Trophoblast cell (in vitro differentiated cells and primary cell): Measurements from ENCODE around the gene OPN5.

Experiments
- DNase-seq, 2 donors: peaks; one replicate each; pipeline ENCODE4 v3.0.0-alpha.2; 2016
- H2AFZ ChIP-seq: 2 replicates; pipeline ENCODE4 v1.6.1; 2013; ENCODE audit warnings: low read length, moderate library complexity, mild to moderate bottlenecking; ENCODE audit not compliant: insufficient read depth, poor library complexity
- H2AK5ac ChIP-seq: 2 replicates; pipeline ENCODE4 v1.6.1; 2013; ENCODE audit warnings: mild to moderate bottlenecking, low read length
- H2BK120ac ChIP-seq: 2 replicates; pipeline ENCODE4 v1.6.1; 2013; ENCODE audit warnings: low read length, mild to moderate bottlenecking, moderate library complexity; ENCODE audit not compliant: insufficient read depth, poor library complexity
- H2BK12ac ChIP-seq: 2 replicates; pipeline ENCODE4 v1.6.1; 2013; ENCODE audit warnings: mild to moderate bottlenecking, low read length, moderate library complexity
- H2BK5ac ChIP-seq: 2 replicates; pipeline ENCODE4 v1.6.1; 2013; ENCODE audit warnings: low read length, low read depth, moderate library complexity, mild to moderate bottlenecking; ENCODE audit not compliant: poor library complexity
- H3K14ac ChIP-seq: 2 replicates; pipeline ENCODE4 v1.6.1; 2013; ENCODE audit warnings: mild to moderate bottlenecking, low read length
- H3K18ac ChIP-seq: 2 replicates; pipeline ENCODE4 v1.6.1; 2013; ENCODE audit warnings: mild to moderate bottlenecking, low read length
- H3K23ac ChIP-seq: 2 replicates; pipeline ENCODE4 v1.6.1; 2013; ENCODE audit warnings: low read length
- H3K27ac ChIP-seq: 2 replicates; pipeline ENCODE4 v1.5.1; 2013; ENCODE audit warnings: low read depth, mild to moderate bottlenecking, inconsistent platforms, low read length, moderate library complexity
- H3K27me3 ChIP-seq: 2 replicates; pipeline ENCODE4 v1.6.1; 2013; ENCODE audit warnings: inconsistent platforms, mild to moderate bottlenecking, low read length, moderate library complexity; ENCODE audit not compliant: insufficient read depth
- H3K36me3 ChIP-seq, 2 experiments: 1 replicate in 1 of 2; 2 replicates in 1 of 2; pipeline ENCODE4 v1.6.1; 2013; ENCODE audit warnings: low read length in 2 of 2, mild to moderate bottlenecking in 2 of 2, moderate library complexity in 1 of 2; ENCODE audit not compliant: insufficient read depth in 2 of 2, control insufficient read depth in 1 of 2
- H3K4ac ChIP-seq: 2 replicates; pipeline ENCODE4 v1.6.1; 2013; ENCODE audit warnings: low read depth, mild to moderate bottlenecking, low read length, moderate library complexity
- H3K4me1 ChIP-seq, 2 experiments: 1 replicate in 1 of 2; 2 replicates in 1 of 2; pipeline ENCODE4 v1.6.1; 2013; ENCODE audit warnings: low read length in 2 of 2, mild to moderate bottlenecking in 2 of 2, moderate library complexity in 1 of 2; ENCODE audit not compliant: insufficient read depth in 2 of 2, control insufficient read depth in 1 of 2
- H3K4me2 ChIP-seq: 2 replicates; pipeline ENCODE4 v1.6.1; 2013; ENCODE audit warnings: inconsistent platforms, mild to moderate bottlenecking, low read length, moderate library complexity
- H3K4me3 ChIP-seq: 2 replicates; pipeline ENCODE4 v1.5.1; 2013; ENCODE audit warnings: mild to moderate bottlenecking, low read depth, low read length, inconsistent platforms
- H3K79me1 ChIP-seq: one replicate; pipeline ENCODE4 v1.6.1; 2013; ENCODE audit warnings: low read length
- H3K79me2 ChIP-seq: 2 replicates; pipeline ENCODE4 v1.6.1; 2013; ENCODE audit warnings: low read length, mild to moderate bottlenecking; ENCODE audit not compliant: control insufficient read depth, insufficient read depth, poor library complexity
- H3K9ac ChIP-seq: 2 replicates; pipeline ENCODE4 v1.6.1; 2013; ENCODE audit warnings: mild to moderate bottlenecking, low read length
- H3K9me3 ChIP-seq: 2 replicates; pipeline ENCODE4 v1.6.1; 2013; ENCODE audit warnings: low read depth, mild to moderate bottlenecking, control low read depth, inconsistent platforms, low read length; ENCODE audit not compliant: insufficient read depth
- H4K12ac ChIP-seq: 2 replicates; pipeline ENCODE4 v1.6.1; 2013; ENCODE audit warnings: low read depth, mild to moderate bottlenecking, low read length, moderate library complexity
- H4K8ac ChIP-seq: 2 replicates; pipeline ENCODE4 v1.6.1; 2013; ENCODE audit warnings: low read depth, mild to moderate bottlenecking, low read length, moderate library complexity
- H4K91ac ChIP-seq: one replicate; pipeline ENCODE4 v1.6.1; 2013; ENCODE audit warnings: low read depth, mild to moderate bottlenecking, low read length, moderate library complexity
- WGBS: extraction: QIAGEN DNeasy Blood & Tissue Kit; methylation state at CpG from one replicate; pipeline ENCODE4 v1.1.7; 2013; ENCODE audit warnings: missing lambda C conversion rate; ENCODE audit not compliant: insufficient read length, insufficient coverage; ENCODE audit errors: extremely low coverage; 5-methylcytosine and 5-hydroxymethylcytosine counted together

Gene OPN5

DNA sequence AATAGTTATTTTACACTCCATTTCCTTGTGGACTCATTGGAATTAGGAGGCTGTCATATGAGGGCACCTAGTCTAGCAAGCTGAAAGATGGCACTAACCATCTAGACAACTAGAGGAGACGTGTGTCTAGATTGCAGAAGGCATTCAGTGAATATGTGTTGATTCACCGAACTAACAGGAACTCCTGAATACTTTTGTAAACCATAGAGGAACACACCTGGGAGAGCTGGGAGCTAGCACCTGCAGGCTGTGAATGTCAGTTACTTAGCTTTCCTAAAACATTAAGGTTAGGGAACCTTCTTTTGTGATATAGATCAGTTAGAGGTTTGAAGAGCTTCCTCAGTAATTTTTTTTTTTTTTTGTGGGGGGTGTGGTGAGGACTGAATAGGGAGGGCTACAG is 7.7 kb downstream of the OPN5 start:
- Histone ChIP-seq H3K79me1 (no peaks in the 10 kb centered on the region), H3K4ac (no peak overlapping the region), H3K36me3 (no peaks in the 10 kb centered on the region), H2BK12ac (no peak overlapping the region), H4K12ac (no peak overlapping the region), H2BK120ac (no peak overlapping the region), H3K9ac (no peak overlapping the region), H3K23ac (no peak overlapping the region), H3K4me2 (no peak overlapping the region), H4K91ac (no peak overlapping the region), H2AFZ (no peak overlapping the region), H3K27me3 (no peaks in the 10 kb centered on the region), H3K4me1 (no peaks in the 10 kb centered on the region), H3K4me3 (no peak overlapping the region), H3K79me2 (no peaks in the 10 kb centered on the region), H3K9me3 (no peaks in the 10 kb centered on the region), H3K14ac (no peak overlapping the region), H2AK5ac (no peak overlapping the region), H4K8ac (no peak overlapping the region), H2BK5ac (no peak overlapping the region), H3K27ac (no peak overlapping the region), H3K18ac (no peak overlapping the region)
- peak in 1 of 2 donors; percentile 1 for DNase-seq
- WGBS: no CpG with 5 or more reads among the region's 2 CpGs

DNA sequence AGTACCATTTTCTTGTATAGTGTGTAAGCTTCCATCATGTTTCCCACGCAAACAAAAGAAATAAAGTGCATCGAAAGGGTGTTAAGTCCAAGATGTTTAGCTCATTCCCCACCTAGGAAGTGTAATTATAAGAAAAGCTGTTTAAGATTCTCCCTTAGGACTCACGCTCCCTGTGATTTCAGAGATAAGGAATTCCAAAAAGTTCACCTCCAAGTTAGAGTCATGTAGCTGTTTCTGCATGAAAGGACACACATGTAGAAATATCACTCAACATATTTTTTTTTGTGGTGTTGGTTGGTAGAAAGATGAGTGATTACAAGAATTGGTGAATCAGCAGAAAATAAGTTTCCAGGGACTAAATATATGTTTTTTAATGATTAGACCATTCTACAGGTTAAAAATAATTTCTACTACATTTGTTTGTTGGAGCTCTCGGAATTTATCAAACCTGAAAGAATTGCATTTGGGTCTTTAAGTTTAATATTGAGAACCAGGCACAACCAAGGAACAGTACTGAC is 10.4 kb downstream of the OPN5 start:
- Histone ChIP-seq H4K91ac (no peak overlapping the region), H3K4ac (no peak overlapping the region), H4K8ac (no peak overlapping the region), H2BK5ac (no peak overlapping the region), H3K9me3 (no peaks in the 10 kb centered on the region), H3K4me3 (no peak overlapping the region), H3K27me3 (no peaks in the 10 kb centered on the region), H2BK12ac (no peak overlapping the region), H3K4me2 (no peak overlapping the region), H3K79me1 (no peaks in the 10 kb centered on the region), H2AK5ac (no peak overlapping the region), H2BK120ac (no peak overlapping the region), H3K79me2 (no peaks in the 10 kb centered on the region), H2AFZ (no peak overlapping the region), H3K14ac (no peak overlapping the region), H3K18ac (no peak overlapping the region), H3K36me3 (no peaks in the 10 kb centered on the region), H3K9ac (no peak overlapping the region), H3K23ac (no peak overlapping the region), H3K4me1 (no peaks in the 10 kb centered on the region), H4K12ac (no peak overlapping the region), H3K27ac (no peak overlapping the region)
- no CpG with 5 or more reads among the region's 4 CpGs for WGBS
- no peak for DNase-seq

DNA sequence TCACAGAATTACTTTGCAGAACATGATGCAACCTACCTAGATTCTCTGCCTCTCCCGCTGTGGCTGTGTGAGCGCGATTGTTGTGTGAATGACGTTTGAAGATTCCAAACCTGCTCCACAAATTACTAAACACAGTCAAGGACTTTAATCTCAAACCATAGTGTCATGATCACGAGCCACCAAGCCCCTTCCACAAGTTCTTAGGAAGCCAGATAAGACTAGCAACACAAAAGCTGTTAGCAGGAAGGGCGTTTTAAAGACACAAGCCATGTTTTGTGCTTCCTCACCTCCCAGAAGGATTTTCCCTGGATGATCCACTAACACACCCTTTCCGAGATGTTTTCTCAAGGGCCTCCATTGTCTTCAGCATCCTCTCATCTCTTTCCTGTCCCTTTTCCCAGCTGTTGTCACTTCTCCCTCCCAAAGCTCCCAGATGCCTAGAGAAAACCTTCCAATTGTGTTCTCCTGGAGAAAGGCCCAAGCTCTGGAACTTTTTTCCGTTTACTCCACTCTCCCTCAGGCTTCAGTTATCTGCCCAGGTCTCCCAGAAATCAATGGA is 12.8 kb downstream of the OPN5 start:
- Histone ChIP-seq H3K4me3 (no peak overlapping the region), H2BK120ac (no peak overlapping the region), H4K12ac (no peak overlapping the region), H3K18ac (no peak overlapping the region), H3K4me1 (no peaks in the 10 kb centered on the region), H4K8ac (no peak overlapping the region), H2BK12ac (no peak overlapping the region), H3K27ac (no peak overlapping the region), H3K14ac (no peak overlapping the region), H2AFZ (no peak overlapping the region), H3K23ac (no peak overlapping the region), H3K79me1 (no peaks in the 10 kb centered on the region), H3K36me3 (no peaks in the 10 kb centered on the region), H2AK5ac (no peak overlapping the region), H3K4me2 (no peak overlapping the region), H3K9ac (no peak overlapping the region), H4K91ac (no peak overlapping the region), H3K4ac (no peak overlapping the region), H3K9me3 (no peaks in the 10 kb centered on the region), H2BK5ac (no peak overlapping the region), H3K27me3 (no peaks in the 10 kb centered on the region), H3K79me2 (no peaks in the 10 kb centered on the region)
- no CpG with 5 or more reads among the region's 8 CpGs for WGBS
- no peak for DNase-seq

DNA sequence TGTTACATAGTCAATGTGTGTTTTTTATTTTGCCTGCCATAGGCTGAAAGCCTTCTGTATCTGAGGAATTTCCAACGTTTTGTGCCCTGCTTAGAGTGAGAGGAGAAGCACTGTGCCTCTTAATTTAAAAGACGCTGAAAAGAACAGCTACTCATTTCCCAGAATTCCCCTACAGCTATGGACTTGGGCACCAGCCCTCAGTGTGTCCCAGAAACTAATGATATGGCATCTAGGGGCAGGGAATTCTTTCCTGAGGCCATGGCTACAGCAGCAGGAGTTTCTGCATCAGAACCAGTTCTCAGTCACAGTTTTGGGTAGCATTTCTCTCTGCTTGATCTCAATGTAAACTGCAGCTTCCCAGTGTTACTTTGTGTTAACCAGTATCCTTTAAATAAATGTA is 20.2 kb downstream of the OPN5 start:
- Histone ChIP-seq H3K4ac (no peak overlapping the region), H3K79me2 (no peaks in the 10 kb centered on the region), H3K9ac (no peak overlapping the region), H3K27ac (no peak overlapping the region), H3K27me3 (no peaks in the 10 kb centered on the region), H3K4me1 (no peaks in the 10 kb centered on the region), H4K12ac (no peak overlapping the region), H3K36me3 (no peaks in the 10 kb centered on the region), H2AK5ac (no peak overlapping the region), H2BK5ac (no peak overlapping the region), H3K14ac (no peak overlapping the region), H3K4me3 (no peak overlapping the region), H4K91ac (no peak overlapping the region), H4K8ac (no peak overlapping the region), H2BK120ac (no peak overlapping the region), H2BK12ac (no peak overlapping the region), H3K23ac (no peak overlapping the region), H3K79me1 (no peaks in the 10 kb centered on the region), H2AFZ (no peak overlapping the region), H3K9me3 (no peaks in the 10 kb centered on the region), H3K18ac (no peak overlapping the region), H3K4me2 (no peak overlapping the region)
- DNase-seq: no peak
- no CpG with 5 or more reads among the region's 2 CpGs for WGBS
